HepG2 (cell line): ENCODE data around the gene CLRN2. TPM values are rescaled to one million over a fixed set of nuclear protein-coding genes. Genes with fewer than 3 reads are reported as not detected.

Source experiments
- CEBPG ChIP-seq: IDR thresholded peaks from 2 replicates; pipeline ENCODE4 v1.6.1; 2016
- CENPBD1 ChIP-seq: sonication (generic); formaldehyde crosslinking; IDR thresholded peaks from 2 replicates; pipeline ENCODE4 v1.8.0; 2022; ENCODE audit warnings: missing genetic modification reagents, low read depth, mild to moderate bottlenecking, borderline replicate concordance
- CHD4 ChIP-seq: fragments of 200-600 bp; sonication (generic); IDR thresholded peaks from 2 replicates; pipeline ENCODE4 v1.7.0; 2017; ENCODE audit warnings: mild to moderate bottlenecking, low read length, borderline replicate concordance
- CSRNP2 ChIP-seq: sonication (generic); formaldehyde crosslinking; conservative IDR thresholded peaks from 2 replicates; pipeline ENCODE4 v1.8.0; 2022; ENCODE audit warnings: low read depth, missing genetic modification reagents
- ELK4 ChIP-seq: sonication (generic); formaldehyde crosslinking; IDR thresholded peaks from 2 replicates; pipeline ENCODE4 v1.9.0; 2021; ENCODE audit warnings: missing genetic modification reagents, borderline replicate concordance
- EZH2 ChIP-seq: conservative IDR thresholded peaks from 2 replicates; pipeline ENCODE4 v1.6.1; 2012; ENCODE audit warnings: mild to moderate bottlenecking, low read depth, low read length, moderate library complexity
- FOSL2 ChIP-seq: sonication (generic); formaldehyde crosslinking; IDR thresholded peaks from 2 replicates; pipeline ENCODE4 v1.4.0; 2020; ENCODE audit warnings: missing genetic modification reagents
- FOXO4 ChIP-seq: sonication (generic); formaldehyde crosslinking; conservative IDR thresholded peaks from 2 replicates; pipeline ENCODE4 v1.8.1; 2023; ENCODE audit warnings: missing genetic modification reagents
- HDAC2 ChIP-seq: sonication (generic); formaldehyde crosslinking; IDR thresholded peaks from 2 replicates; pipeline ENCODE4 v1.4.0; 2020; ENCODE audit warnings: missing genetic modification reagents
- HES4 ChIP-seq: sonication (generic); formaldehyde crosslinking; IDR thresholded peaks from 2 replicates; pipeline ENCODE4 v1.9.0; 2021; ENCODE audit warnings: mild to moderate bottlenecking, missing genetic modification reagents, borderline replicate concordance
- HMG20A ChIP-seq: IDR thresholded peaks from 2 replicates; pipeline ENCODE4 v1.6.1; 2016; ENCODE audit warnings: borderline replicate concordance
- MEIS1 ChIP-seq: sonication (generic); formaldehyde crosslinking; IDR thresholded peaks from 2 replicates; pipeline ENCODE4 v1.9.0; 2021; ENCODE audit warnings: mild to moderate bottlenecking, missing genetic modification reagents, moderate library complexity, borderline replicate concordance
- PCBP1 ChIP-seq: fragments of 200-400 bp; formaldehyde crosslinking; IDR thresholded peaks from 2 replicates; pipeline ENCODE4 v1.6.1; 2017; ENCODE audit warnings: mild to moderate bottlenecking, low read depth, low read length, borderline replicate concordance
- POLR2A ChIP-seq, 2 experiments: IDR thresholded peaks; 2 replicates each; pipeline ENCODE4 v1.6.1; 2011; ENCODE audit warnings: low read depth in 2 of 2, low read length in 2 of 2, mild to moderate bottlenecking in 1 of 2, moderate library complexity in 1 of 2; ENCODE audit not compliant: insufficient read depth in 1 of 2
- SKIL ChIP-seq: sonication (generic); formaldehyde crosslinking; IDR thresholded peaks from 2 replicates; pipeline ENCODE4 v1.8.0; 2022; ENCODE audit warnings: missing genetic modification reagents, mild to moderate bottlenecking, moderate library complexity, borderline replicate concordance
- TBL1XR1 ChIP-seq: fragments of 150-350 bp; IDR thresholded peaks from 2 replicates; pipeline ENCODE4 v1.6.1; 2014; ENCODE audit warnings: borderline replicate concordance, low read length; ENCODE audit not compliant: partially characterized antibody
- U2AF2 ChIP-seq: fragments of 200-400 bp; formaldehyde crosslinking; IDR thresholded peaks from 2 replicates; pipeline ENCODE4 v1.6.1; 2017; ENCODE audit warnings: low read depth, mild to moderate bottlenecking, low read length
- ZNF180 ChIP-seq: sonication (generic); formaldehyde crosslinking; IDR thresholded peaks from 2 replicates; pipeline ENCODE4 v1.4.0; 2020; ENCODE audit warnings: low read depth, missing genetic modification reagents, borderline replicate concordance
- ZNF446 ChIP-seq: sonication (generic); formaldehyde crosslinking; IDR thresholded peaks from 2 replicates; pipeline ENCODE4 v1.5.0; 2020; ENCODE audit warnings: mild to moderate bottlenecking, missing genetic modification reagents
- ZNF614 ChIP-seq: IDR thresholded peaks from 2 replicates; pipeline ENCODE4 v1.6.1; 2018; ENCODE audit warnings: missing biosample characterization, missing genetic modification reagents, inconsistent platforms, borderline replicate concordance
- ZNF616 ChIP-seq: sonication (generic); formaldehyde crosslinking; IDR thresholded peaks from 2 replicates; pipeline ENCODE4 v1.5.0; 2020; ENCODE audit warnings: low read depth, mild to moderate bottlenecking, missing genetic modification reagents
- ZNF672 ChIP-seq: sonication (generic); formaldehyde crosslinking; IDR thresholded peaks from 2 replicates; pipeline ENCODE4 v1.8.1; 2022; ENCODE audit warnings: missing genetic modification reagents
- ZNF780A ChIP-seq: sonication (generic); formaldehyde crosslinking; IDR thresholded peaks from 2 replicates; pipeline ENCODE4 v1.8.0; 2022; ENCODE audit warnings: mild to moderate bottlenecking, missing genetic modification reagents, moderate library complexity
- ZSCAN5A ChIP-seq: sonication (generic); formaldehyde crosslinking; IDR thresholded peaks from 2 replicates; pipeline ENCODE4 v1.8.0; 2022; ENCODE audit warnings: mild to moderate bottlenecking, missing genetic modification reagents, borderline replicate concordance
- polyA plus RNA-seq, 8 experiments: library from polyadenylated mRNA; depleted of rRNA in 3 of 8; stranded (reverse) in 7 of 8; unstranded in 1 of 8; fragments of >200 nt; fragmentation: Illumina TruSeq in 4 of 8; extraction: Trizol in 4 of 8; gene quantifications; 2 replicates each; pipeline versions ENCODE4 v1.2.1 to v1.2.3, GENCODE V29; 2011 to 2016; ENCODE audit warnings: low read depth in 4 of 8, missing spikeins in 1 of 8, mixed read lengths in 1 of 8; ENCODE audit not compliant: insufficient read depth in 1 of 8
- total RNA-seq, 5 experiments: library from RNA; depleted of rRNA; stranded (reverse); fragments of >200 nt; fragmentation: Illumina TruSeq; extraction: Trizol; gene quantifications; 2 replicates each; pipeline ENCODE4 v1.2.3, GENCODE V29; 2016; ENCODE audit warnings: low read depth in 1 of 5

The CLRN2 gene
- total and polyA plus RNA-seq, 2 of the 13 experiments (the other 11 are each of a cell fraction or from before 2014, with no cell fraction given) = not detected

- TF ChIP-seq ZNF616 (CRISPR knock-in tag) (no peak), CEBPG (CRISPR knock-in tag) (no peak), PCBP1 (no peak), FOXO4 (CRISPR knock-in tag) (0 out of 2 replicates have a peak, but pooled peaks have one; percentile 64), ZSCAN5A (no peak), TBL1XR1 (no peak), HDAC2 (CRISPR knock-in tag) (no peak), CENPBD1 (CRISPR knock-in tag) (no peak), ZNF446 (CRISPR knock-in tag) (no peak), SKIL (CRISPR knock-in tag) (no peak), ELK4 (no peak), HMG20A (CRISPR knock-in tag) (no peak), MEIS1 (CRISPR knock-in tag) (no peak), EZH2 (no peak), HES4 (no peak), CHD4 (peak; percentile 12; the same call in 1 of the 2 replicates), ZNF672 (CRISPR knock-in tag) (no peak), ZNF180 (CRISPR knock-in tag) (no peak), U2AF2 (no peak), POLR2A (IDR thresholded peaks at IDR 0.05; ENCODE audit: insufficient read depth in 1 of 2, low read depth in 2 of 2, low read length in 2 of 2) (no peak), ZNF780A (CRISPR knock-in tag) (no peak), ZNF614 (CRISPR knock-in tag) (no peak), FOSL2 (CRISPR knock-in tag) (no peak), CSRNP2 (CRISPR knock-in tag) (no peak)
Observed at GRCh38 chr4:17559709-17560048, 44.7 kb downstream of the CLRN2 start (continued).
